Activated T-helper 2 cell treated with anti-CD3 and anti-CD28 coated beads, Interferon-gamma antibody, Interleukin-2, Interleukin-4, amounts not matched to agents 10 μg/mL and 5 μg/mL and 100 μg/mL, durations not matched to agents 14 hours and 24 hours and 36 hours (primary cell): Measurements from ENCODE around the gene ZNF302. TPM values are rescaled to one million over a fixed set of nuclear protein-coding genes. Genes with fewer than 3 reads are reported as not detected.
"Not testable (repeated sequence)": the region's sequence is repeated elsewhere in the genome, so short reads cannot be mapped to it uniquely, and the experiment has no call there.

ENCODE experiments used
- DNase-seq: peaks from one replicate; pipeline ENCODE4 v3.0.0; 2021; ENCODE audit warnings: low spot score
- H3K27ac Mint-ChIP-seq: one replicate; pipeline ENCODE4 v1.8.0; 2021; ENCODE audit warnings: mixed read lengths
- H3K27me3 Mint-ChIP-seq: one replicate; pipeline ENCODE4 v1.8.0; 2021; ENCODE audit warnings: low read depth, mixed read lengths
- H3K36me3 Mint-ChIP-seq: one replicate; pipeline ENCODE4 v1.8.0; 2021; ENCODE audit warnings: low read depth, mixed read lengths
- H3K4me1 Mint-ChIP-seq: one replicate; pipeline ENCODE4 v1.8.0; 2021; ENCODE audit warnings: low read depth, mixed read lengths
- H3K4me3 Mint-ChIP-seq: one replicate; pipeline ENCODE4 v1.8.0; 2021; ENCODE audit warnings: low read depth, mild to moderate bottlenecking, moderate library complexity, mixed read lengths
- H3K9me3 Mint-ChIP-seq: one replicate; pipeline ENCODE4 v1.8.0; 2021; ENCODE audit warnings: mixed read lengths
- intact Hi-C: fragments of 100-400 bp; cut with micrococcal nuclease; formaldehyde crosslinking; loops from one replicate; pipeline ENCODE4 v1.15.1; 2023
- total RNA-seq: library from RNA; stranded (reverse); gene quantifications from 2 replicates; pipeline ENCODE4 v1.2.3, GENCODE V29; 2022

ZNF302 gene
- total RNA-seq, 1 donor from 2014 or later = 14.1 TPM

GRCh38 chr19:34676697-34677385 is 637 bp upstream of the ZNF302 start, which contains the start of gene SCGB2B2:
TSS of gene SCGB2B2 (minus strand) at chr19:34677159. CDS start at chr19:34594563, 82,596 bp downstream.
- H3K27ac Mint-ChIP-seq = peak within 1 kb of the TSS; percentile 99
- peaks cover 42% of the 10 kb centered on the region for H3K9me3 Mint-ChIP-seq
- peaks cover 8% of the 10 kb centered on the region for H3K27me3 Mint-ChIP-seq
- no peak for DNase-seq
- intact Hi-C loops = loop anchor here (1.0 to 10.0 kb wide), 3 partner anchors 56 to 502 kb away; partner anchors contain the start of genes GRAMD1A and LSM14A
- peaks cover 23% of the 10 kb centered on the region for H3K4me1 Mint-ChIP-seq
- peak within 1 kb of the TSS; percentile 93 for H3K4me3 Mint-ChIP-seq
- H3K36me3 Mint-ChIP-seq = peaks cover 61% of the 10 kb centered on the region

GRCh38 chr19:34678085-34678412 is 571 bp downstream of the ZNF302 start:
- Mint-ChIP-seq H3K36me3 (peaks cover 74% of the 10 kb centered on the region), H3K4me3 (peak overlapping the region; percentile 93), H3K27ac (peak overlapping the region; percentile 99), H3K9me3 (peaks cover 50% of the 10 kb centered on the region), H3K27me3 (peaks cover 4% of the 10 kb centered on the region), H3K4me1 (peaks cover 23% of the 10 kb centered on the region)
- intact Hi-C loops = loop anchor here (5.0 to 10.0 kb wide), 2 partner anchors 324 to 503 kb away; partner anchors contain the start of genes GRAMD1A and LSM14A
- DNase-seq = no peak

GRCh38 chr19:34678421-34678820 is 943 bp downstream of the ZNF302 start:
- Mint-ChIP-seq H3K9me3 (peaks cover 53% of the 10 kb centered on the region), H3K4me3 (peak overlapping the region; percentile 93), H3K27ac (peak overlapping the region; percentile 99), H3K36me3 (peaks cover 77% of the 10 kb centered on the region), H3K4me1 (peaks cover 23% of the 10 kb centered on the region), H3K27me3 (peaks cover 3% of the 10 kb centered on the region)
- intact Hi-C loops = loop anchor here (5.0 to 10.0 kb wide), 2 partner anchors 324 to 504 kb away; partner anchors contain the start of genes GRAMD1A and LSM14A
- DNase-seq = no peak

GRCh38 chr19:34681478-34681877 is 4.0 kb downstream of the ZNF302 start:
- no peaks in the 10 kb centered on the region for H3K27me3 Mint-ChIP-seq
- H3K36me3 Mint-ChIP-seq = peaks cover 95% of the 10 kb centered on the region
- intact Hi-C loops = no loop called here
- H3K4me3 Mint-ChIP-seq = no peak overlapping the region
- DNase-seq = no peak
- peaks cover 68% of the 10 kb centered on the region for H3K9me3 Mint-ChIP-seq
- peaks cover 18% of the 10 kb centered on the region for H3K4me1 Mint-ChIP-seq
- H3K27ac Mint-ChIP-seq = no peak overlapping the region

- H3K4me1 Mint-ChIP-seq, H3K27ac Mint-ChIP-seq, DNase-seq, intact Hi-C loops, H3K4me3 Mint-ChIP-seq, H3K27me3 Mint-ChIP-seq: not testable (repeated sequence)
- H3K36me3 Mint-ChIP-seq = peaks cover 60% of the 10 kb centered on the region
- H3K9me3 Mint-ChIP-seq = peaks cover 76% of the 10 kb centered on the region
These were observed 7.8 kb downstream of the ZNF302 start for GRCh38 chr19:34685266-34685665.

- intact Hi-C loops = no loop called here
- H3K36me3 Mint-ChIP-seq = peaks cover 48% of the 10 kb centered on the region
These were observed 9.0 kb downstream of the ZNF302 start for GRCh38 chr19:34686455-34686854.

GRCh38 chr19:34687348-34687747 is 9.9 kb downstream of the ZNF302 start:
- no peak overlapping the region for H3K27ac Mint-ChIP-seq
- H3K4me1 Mint-ChIP-seq = no peaks in the 10 kb centered on the region
- peaks cover 73% of the 10 kb centered on the region for H3K9me3 Mint-ChIP-seq

More at GRCh38 chr19:34686455-34686854, 9.0 kb downstream of the ZNF302 start:
- H3K9me3 Mint-ChIP-seq = peaks cover 71% of the 10 kb centered on the region
- H3K27me3 Mint-ChIP-seq = no peaks in the 10 kb centered on the region
- no peak for DNase-seq
- H3K4me3 Mint-ChIP-seq = no peak overlapping the region
- H3K4me1 Mint-ChIP-seq = no peaks in the 10 kb centered on the region
- H3K27ac Mint-ChIP-seq = no peak overlapping the region

GRCh38 chr19:34688592-34688991 is 11.1 kb downstream of the ZNF302 start:
- DNase-seq = no peak
- Mint-ChIP-seq H3K27me3 (no peaks in the 10 kb centered on the region), H3K4me3 (no peak overlapping the region), H3K9me3 (peaks cover 65% of the 10 kb centered on the region), H3K27ac (no peak overlapping the region), H3K36me3 (peaks cover 28% of the 10 kb centered on the region), H3K4me1 (no peaks in the 10 kb centered on the region)
- intact Hi-C loops = no loop called here

More at GRCh38 chr19:34687348-34687747, 9.9 kb downstream of the ZNF302 start:
- peaks cover 39% of the 10 kb centered on the region for H3K36me3 Mint-ChIP-seq
- no peaks in the 10 kb centered on the region for H3K27me3 Mint-ChIP-seq
- no peak overlapping the region for H3K4me3 Mint-ChIP-seq
- DNase-seq = no peak
- intact Hi-C loops = no loop called here

GRCh38 chr19:34690372-34690771 is 12.9 kb downstream of the ZNF302 start:
- no peak for DNase-seq
- intact Hi-C loops = no loop called here
- Mint-ChIP-seq H3K9me3 (peaks cover 56% of the 10 kb centered on the region), H3K4me3 (no peak overlapping the region), H3K4me1 (no peaks in the 10 kb centered on the region), H3K27me3 (no peaks in the 10 kb centered on the region), H3K36me3 (peaks cover 10% of the 10 kb centered on the region), H3K27ac (no peak overlapping the region)

GRCh38 chr19:34692549-34692948 is 15.1 kb downstream of the ZNF302 start:
- peaks cover 34% of the 10 kb centered on the region for H3K9me3 Mint-ChIP-seq
- no peaks in the 10 kb centered on the region for H3K36me3 Mint-ChIP-seq
- intact Hi-C loops = no loop called here
- H3K4me1 Mint-ChIP-seq = no peaks in the 10 kb centered on the region
- no peaks in the 10 kb centered on the region for H3K27me3 Mint-ChIP-seq
- no peak overlapping the region for H3K4me3 Mint-ChIP-seq
- no peak overlapping the region for H3K27ac Mint-ChIP-seq
- DNase-seq = no peak

- Mint-ChIP-seq H3K4me3 (no peak overlapping the region), H3K9me3 (peaks cover 8% of the 10 kb centered on the region), H3K27me3 (no peaks in the 10 kb centered on the region), H3K36me3 (no peaks in the 10 kb centered on the region), H3K27ac (no peak overlapping the region), H3K4me1 (peaks cover 1% of the 10 kb centered on the region)
- intact Hi-C loops = no loop called here
- no peak for DNase-seq
These were observed 30.2 kb downstream of the ZNF302 start for GRCh38 chr19:34707661-34708060.

- H3K27me3 Mint-ChIP-seq = peaks cover 3% of the 10 kb centered on the region
- H3K9me3 Mint-ChIP-seq = peaks cover 28% of the 10 kb centered on the region
- H3K27ac Mint-ChIP-seq = no peak overlapping the region
- H3K36me3 Mint-ChIP-seq = peaks cover 3% of the 10 kb centered on the region
- DNase-seq = no peak
- H3K4me1 Mint-ChIP-seq = peaks cover 1% of the 10 kb centered on the region
- intact Hi-C loops = loop anchor here (1.0 to 2.0 kb wide), 2 partner anchors 73 to 211 kb away; no protein-coding TSS in a partner anchor
- no peak overlapping the region for H3K4me3 Mint-ChIP-seq
These were observed 34.4 kb downstream of the ZNF302 start for GRCh38 chr19:34711890-34712289.
